ENCODE measurements around the gene CCP110. TPM values are rescaled to one million over a fixed set of nuclear protein-coding genes. Genes with fewer than 3 reads are reported as not detected.

The CCP110 gene
- total RNA-seq, 4 donors from 2014 or later = 12.4 to 21.5 (median 15.6) TPM

DNA sequence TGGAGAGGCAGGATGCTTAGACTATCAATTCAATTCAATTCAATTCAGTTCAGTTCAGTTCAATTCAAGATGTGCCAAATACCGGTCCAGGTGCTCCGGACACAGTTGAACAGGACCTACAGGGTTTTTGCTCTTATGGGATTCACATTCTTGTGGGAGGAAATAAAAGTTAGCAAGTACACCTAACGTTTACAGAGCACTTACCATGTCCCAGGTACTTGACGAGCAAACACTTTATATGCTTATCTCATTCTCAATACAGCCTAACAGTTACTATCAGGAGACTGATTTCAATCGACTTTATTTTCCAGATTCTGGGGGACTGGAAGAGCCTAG is 1.4 kb upstream of the CCP110 start:
- Histone ChIP-seq H3K4me1 (peaks cover 0 to 56% (median 4%) of the 10 kb centered on the region in 4 donors), H3K9me3 (no peaks in the 10 kb centered on the region), H3K4me3 (peak overlapping the region in 3 of 4 donors; percentile 75 to 90 (median 77))

DNA sequence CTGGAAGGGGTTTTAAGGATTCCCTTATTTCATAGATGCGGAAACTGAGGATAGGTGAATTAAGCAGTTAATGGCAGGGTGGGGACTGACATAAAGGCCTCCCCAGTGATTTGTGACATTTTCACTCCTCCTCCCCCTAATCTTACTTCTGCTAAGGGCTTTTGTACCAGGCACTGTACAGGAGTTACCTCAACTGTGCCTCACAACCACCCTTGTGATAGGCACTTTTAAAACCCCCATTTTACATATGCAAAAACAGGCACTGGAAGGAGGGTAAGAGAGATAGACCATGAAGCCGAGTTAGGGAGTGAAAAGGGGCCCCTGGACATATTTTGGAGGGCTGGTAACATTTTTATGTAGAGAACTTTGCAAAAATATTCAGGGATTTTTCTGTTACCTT is 982 bp upstream of the CCP110 start:
- TF ChIP-seq, protein P1, sequence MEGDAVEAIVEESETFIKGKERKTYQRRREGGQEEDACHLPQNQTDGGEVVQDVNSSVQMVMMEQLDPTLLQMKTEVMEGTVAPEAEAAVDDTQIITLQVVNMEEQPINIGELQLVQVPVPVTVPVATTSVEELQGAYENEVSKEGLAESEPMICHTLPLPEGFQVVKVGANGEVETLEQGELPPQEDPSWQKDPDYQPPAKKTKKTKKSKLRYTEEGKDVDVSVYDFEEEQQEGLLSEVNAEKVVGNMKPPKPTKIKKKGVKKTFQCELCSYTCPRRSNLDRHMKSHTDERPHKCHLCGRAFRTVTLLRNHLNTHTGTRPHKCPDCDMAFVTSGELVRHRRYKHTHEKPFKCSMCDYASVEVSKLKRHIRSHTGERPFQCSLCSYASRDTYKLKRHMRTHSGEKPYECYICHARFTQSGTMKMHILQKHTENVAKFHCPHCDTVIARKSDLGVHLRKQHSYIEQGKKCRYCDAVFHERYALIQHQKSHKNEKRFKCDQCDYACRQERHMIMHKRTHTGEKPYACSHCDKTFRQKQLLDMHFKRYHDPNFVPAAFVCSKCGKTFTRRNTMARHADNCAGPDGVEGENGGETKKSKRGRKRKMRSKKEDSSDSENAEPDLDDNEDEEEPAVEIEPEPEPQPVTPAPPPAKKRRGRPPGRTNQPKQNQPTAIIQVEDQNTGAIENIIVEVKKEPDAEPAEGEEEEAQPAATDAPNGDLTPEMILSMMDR (IDR thresholded peaks at IDR 0.05) = no peak
- TF ChIP-seq POLR2A (IDR thresholded peaks at IDR 0.05) = no peak
- H3K27ac ChIP-seq = peak overlapping the region in 2 of 4 donors; percentile 87 to 93
- H3K9me3 ChIP-seq = no peaks in the 10 kb centered on the region
- peaks cover 0 to 1% (median 0%) of the 10 kb centered on the region in 3 donors for H3K36me3 ChIP-seq
- H3K27me3 ChIP-seq = no peaks in the 10 kb centered on the region
- H3K4me3 ChIP-seq = no peak overlapping the region
- peaks cover 0 to 56% (median 4%) of the 10 kb centered on the region in 4 donors for H3K4me1 ChIP-seq
- DNase-seq = no peak

More for the DNA sequence above, 1.4 kb upstream of the CCP110 start:
- TF ChIP-seq, protein P1 (IDR thresholded peaks at IDR 0.05) = no peak
- no peak for TF ChIP-seq POLR2A (IDR thresholded peaks at IDR 0.05)
- no peaks in the 10 kb centered on the region for H3K36me3 ChIP-seq
- H3K27ac ChIP-seq = peak overlapping the region; percentile 86 to 93 (median 86)
- DNase-seq = no peak
- no peaks in the 10 kb centered on the region for H3K27me3 ChIP-seq

DNA sequence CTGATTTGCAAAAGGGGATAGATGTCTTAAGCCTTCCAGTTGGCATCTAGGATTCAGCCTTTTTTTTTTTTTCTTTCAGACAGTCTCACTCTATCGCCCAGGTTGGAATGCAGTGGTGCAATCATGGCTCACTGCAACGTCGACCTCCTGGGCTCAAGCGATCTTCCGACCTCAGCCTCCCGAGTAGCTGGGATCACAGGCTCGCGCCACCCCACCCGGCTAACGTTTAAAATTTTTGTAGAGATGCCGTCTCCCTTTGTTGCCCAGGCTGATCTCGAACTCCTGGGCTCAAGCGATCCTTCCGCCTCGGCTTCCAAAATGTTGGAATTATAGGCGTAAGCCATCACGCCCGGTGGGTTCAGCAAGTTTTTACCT is 571 bp upstream of the CCP110 start:
- H3K4me1 ChIP-seq = peaks cover 0 to 54% (median 4%) of the 10 kb centered on the region in 4 donors
- H3K27ac ChIP-seq = no peak overlapping the region
- H3K27me3 ChIP-seq = no peaks in the 10 kb centered on the region
- H3K9me3 ChIP-seq = no peaks in the 10 kb centered on the region
- no peak overlapping the region for H3K4me3 ChIP-seq
- TF ChIP-seq, protein P1 (IDR thresholded peaks at IDR 0.05) = no peak
- no peak for TF ChIP-seq POLR2A (IDR thresholded peaks at IDR 0.05)
- DNase-seq = no peak
- peaks cover 0 to 5% (median 0%) of the 10 kb centered on the region in 3 donors for H3K36me3 ChIP-seq

DNA sequence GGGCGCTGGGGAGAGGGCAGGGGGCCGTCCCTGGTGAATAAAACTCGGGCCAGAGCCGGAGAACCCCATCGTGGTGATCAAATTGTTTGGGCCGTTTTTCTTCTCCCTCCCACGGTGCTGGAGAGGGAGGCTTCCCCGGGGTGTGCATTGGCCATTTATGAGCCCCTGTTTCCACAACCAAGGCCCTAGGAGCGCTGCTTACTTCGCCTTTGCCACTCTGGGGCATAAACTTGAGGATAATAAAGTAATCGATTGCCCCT is 544 bp downstream of the CCP110 start:
- Histone ChIP-seq H3K27me3 (no peaks in the 10 kb centered on the region), H3K36me3 (peaks cover 0 to 16% (median 0%) of the 10 kb centered on the region in 3 donors), H3K27ac (peak overlapping the region; percentile 12 to 79 (median 42)), H3K4me1 (peaks cover 0 to 43% (median 4%) of the 10 kb centered on the region in 4 donors), H3K4me3 (peak overlapping the region; percentile 77 to 93 (median 90)), H3K9me3 (no peaks in the 10 kb centered on the region)
- DNase-seq = no peak
- TF ChIP-seq POLR2A (IDR thresholded peaks at IDR 0.05) = no peak
- TF ChIP-seq, protein P1 (IDR thresholded peaks at IDR 0.05) = no peak

DNA sequence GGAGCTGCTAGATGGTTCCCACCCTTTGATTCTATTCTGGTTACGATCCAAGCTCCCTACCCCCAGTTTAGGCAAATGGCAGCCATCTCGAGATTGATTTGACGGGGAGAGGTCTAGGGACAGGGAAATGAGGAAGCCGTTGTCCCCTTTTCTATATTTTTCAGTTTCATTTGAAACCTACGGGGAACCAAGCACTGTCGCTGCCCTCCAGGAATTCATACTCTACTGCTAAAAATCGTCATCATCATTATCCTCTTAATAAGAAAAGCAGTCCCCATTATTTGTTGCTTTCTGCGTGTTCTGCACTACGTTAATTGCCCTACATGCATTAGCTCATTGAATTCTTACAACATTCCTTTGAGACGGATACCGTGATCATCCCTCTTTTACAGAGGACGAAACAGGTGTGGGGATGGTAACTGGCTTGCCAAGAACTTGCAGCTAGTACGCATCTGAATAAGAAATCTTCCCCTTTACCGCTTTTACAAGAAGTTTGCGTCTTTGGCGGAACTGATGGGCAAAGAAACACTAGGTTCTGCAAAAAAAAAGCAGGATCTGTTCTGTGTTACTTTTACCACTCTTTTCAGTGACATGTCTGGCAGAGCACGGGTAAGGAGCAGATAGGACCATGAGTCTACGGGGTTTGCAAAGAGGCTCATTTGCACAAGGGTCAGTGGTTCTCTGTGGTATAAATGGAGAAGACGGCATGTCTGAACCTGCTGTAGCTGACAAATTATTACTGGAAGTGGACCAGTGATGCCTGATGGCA is 1.1 kb downstream of the CCP110 start:
- Histone ChIP-seq H3K27ac (peak overlapping the region in 3 of 4 donors; percentile 41 to 79 (median 42)), H3K36me3 (peaks cover 0 to 16% (median 0%) of the 10 kb centered on the region in 3 donors), H3K9me3 (no peaks in the 10 kb centered on the region), H3K27me3 (no peaks in the 10 kb centered on the region), H3K4me3 (peak overlapping the region; percentile 77 to 93 (median 90)), H3K4me1 (peaks cover 0 to 38% (median 3%) of the 10 kb centered on the region in 4 donors)
- TF ChIP-seq POLR2A (IDR thresholded peaks at IDR 0.05) = no peak
- TF ChIP-seq, protein P1 (IDR thresholded peaks at IDR 0.05) = no peak
- no peak for DNase-seq

Data from Peyer's patch (tissue), 4 donors.